Body of pancreas (tissue), 4 donors: ENCODE results near the gene S100Z.

Source experiments
- POLR2A ChIP-seq, 3 donors: fragments of 450-650 bp; IDR thresholded peaks; one replicate each; pipeline ENCODE4 v1.6.1; 2016; ENCODE audit warnings: antibody characterized with exemption in 3 of 3, mild to moderate bottlenecking in 2 of 3
- TF ChIP-seq, protein P1 (sequence below), 7 experiments: fragments of 450-650 bp in 4 of 7; fragments of 200-600 bp in 3 of 7; sonication (generic) in 3 of 7; IDR thresholded peaks; one replicate each; pipeline ENCODE4 v1.5.1; 2016 to 2019; ENCODE audit warnings: antibody characterized with exemption in 7 of 7

DNA sequence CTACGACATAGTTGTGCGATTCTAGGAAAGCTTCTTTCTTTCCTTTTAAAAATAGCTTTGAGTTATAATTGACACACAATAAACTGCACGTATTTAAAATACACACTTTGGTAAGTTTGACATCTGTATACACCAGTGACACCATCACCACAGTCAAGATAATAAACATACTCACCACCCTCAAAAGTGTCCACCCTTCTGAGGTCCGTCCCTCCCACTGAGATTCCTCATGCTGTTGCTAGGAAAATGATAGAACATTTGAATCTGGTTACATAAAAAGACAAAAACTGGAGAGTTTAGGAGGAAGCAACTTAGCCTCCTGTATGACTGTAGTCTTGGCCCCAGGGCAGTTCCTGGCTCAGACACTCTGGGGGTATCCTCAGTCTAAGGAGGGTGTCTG is 17.2 kb downstream of the S100Z start:
- TF ChIP-seq, protein P1, sequence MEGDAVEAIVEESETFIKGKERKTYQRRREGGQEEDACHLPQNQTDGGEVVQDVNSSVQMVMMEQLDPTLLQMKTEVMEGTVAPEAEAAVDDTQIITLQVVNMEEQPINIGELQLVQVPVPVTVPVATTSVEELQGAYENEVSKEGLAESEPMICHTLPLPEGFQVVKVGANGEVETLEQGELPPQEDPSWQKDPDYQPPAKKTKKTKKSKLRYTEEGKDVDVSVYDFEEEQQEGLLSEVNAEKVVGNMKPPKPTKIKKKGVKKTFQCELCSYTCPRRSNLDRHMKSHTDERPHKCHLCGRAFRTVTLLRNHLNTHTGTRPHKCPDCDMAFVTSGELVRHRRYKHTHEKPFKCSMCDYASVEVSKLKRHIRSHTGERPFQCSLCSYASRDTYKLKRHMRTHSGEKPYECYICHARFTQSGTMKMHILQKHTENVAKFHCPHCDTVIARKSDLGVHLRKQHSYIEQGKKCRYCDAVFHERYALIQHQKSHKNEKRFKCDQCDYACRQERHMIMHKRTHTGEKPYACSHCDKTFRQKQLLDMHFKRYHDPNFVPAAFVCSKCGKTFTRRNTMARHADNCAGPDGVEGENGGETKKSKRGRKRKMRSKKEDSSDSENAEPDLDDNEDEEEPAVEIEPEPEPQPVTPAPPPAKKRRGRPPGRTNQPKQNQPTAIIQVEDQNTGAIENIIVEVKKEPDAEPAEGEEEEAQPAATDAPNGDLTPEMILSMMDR (IDR thresholded peaks at IDR 0.05) = no peak
- TF ChIP-seq POLR2A (IDR thresholded peaks at IDR 0.05) = no peak
